A549 treated with GW870086 at 1 μM for 4 hours (cell line): Measurements from ENCODE around the gene SYT15B. TPM values are rescaled to one million over a fixed set of nuclear protein-coding genes. Genes with fewer than 3 reads are reported as not detected.

ENCODE experiments used
- total RNA-seq: library from RNA; stranded (reverse); fragments of 200-300 nt; extraction: Qiagen RNA extraction; gene quantifications from 5 replicates; pipeline ENCODE4 v1.2.3, GENCODE V29; 2022; ENCODE audit warnings: low read depth

The SYT15B gene
- total RNA-seq, result 2.5 to 3.9 TPM (median 2.8 TPM) in 5 replicates

GRCh38 chr10:47763554-47764175 is at the start of gene SYT15B:
SYT15B (minus strand) TSS chr10:47763592; CDS start chr10:47762640, 952 bp downstream.

Other genes starting within 250 kb of the SYT15B start
- 8.4 to 9.7 TPM (median 9.1 TPM) in 5 replicates for gene AGAP9, start 240.0 kb downstream of the SYT15B start, total RNA-seq
- gene NPY4R2, start 155.1 kb upstream of the SYT15B start, total RNA-seq, result 16.1 to 27.6 TPM (median 24.7 TPM) in 5 replicates
- gene FAM25C, start 236.2 kb upstream of the SYT15B start, total RNA-seq, result 1.0 to 2.3 TPM (median 1.8 TPM) in 4 of 5 replicates, not detected in the other